DMS153 (cell line): ENCODE data around the gene TMEM60.

Experiments used
- DNase-seq: peaks from one replicate; lab custom pipeline; 2025; lab: John Stamatoyannopoulos, UW

The TMEM60 gene

DNA sequence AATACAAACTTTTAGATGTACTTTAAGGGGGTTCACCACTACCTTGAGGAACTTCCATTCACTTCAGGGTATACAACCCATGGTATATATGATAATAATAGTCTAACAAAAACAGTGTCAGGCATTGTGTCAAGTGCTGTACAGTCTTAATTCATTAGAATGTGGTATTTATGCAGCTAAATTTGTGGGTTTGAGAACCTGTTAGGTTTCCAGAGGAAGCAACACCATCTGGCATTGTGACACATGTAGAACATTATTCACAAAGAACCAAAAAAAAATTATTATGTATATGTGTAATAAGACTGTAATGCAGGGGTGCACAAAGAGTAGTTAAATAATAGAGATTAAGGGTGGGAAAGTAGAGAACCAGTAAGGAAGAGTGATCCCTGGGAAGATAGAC lies 26.3 kb downstream of the TMEM60 start:
- no peak for DNase-seq

DNA sequence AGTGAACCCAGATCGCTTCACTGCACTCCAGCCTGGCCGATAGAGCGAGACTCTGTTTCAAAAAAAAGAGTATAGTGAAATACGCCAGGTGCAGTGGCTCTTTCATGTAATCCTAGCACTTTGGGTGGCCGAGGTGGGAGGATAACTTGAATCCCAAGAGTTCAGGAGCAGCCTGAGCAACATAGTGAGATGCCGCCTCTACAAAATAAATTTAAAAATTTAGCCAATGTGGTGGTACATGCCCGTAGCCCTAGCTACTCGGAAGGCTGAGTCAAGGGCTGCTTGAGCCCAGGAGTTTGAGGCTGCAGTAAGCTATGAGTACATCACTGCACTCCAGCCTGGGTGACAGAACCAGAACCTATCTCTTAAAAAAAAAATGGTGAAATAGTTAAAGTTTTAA lies 27.9 kb downstream of the TMEM60 start:
- no peak for DNase-seq

- no peak for DNase-seq
These were observed 31.2 kb downstream of the TMEM60 start for GRCh38 chr7:77766801-77767605.

DNA sequence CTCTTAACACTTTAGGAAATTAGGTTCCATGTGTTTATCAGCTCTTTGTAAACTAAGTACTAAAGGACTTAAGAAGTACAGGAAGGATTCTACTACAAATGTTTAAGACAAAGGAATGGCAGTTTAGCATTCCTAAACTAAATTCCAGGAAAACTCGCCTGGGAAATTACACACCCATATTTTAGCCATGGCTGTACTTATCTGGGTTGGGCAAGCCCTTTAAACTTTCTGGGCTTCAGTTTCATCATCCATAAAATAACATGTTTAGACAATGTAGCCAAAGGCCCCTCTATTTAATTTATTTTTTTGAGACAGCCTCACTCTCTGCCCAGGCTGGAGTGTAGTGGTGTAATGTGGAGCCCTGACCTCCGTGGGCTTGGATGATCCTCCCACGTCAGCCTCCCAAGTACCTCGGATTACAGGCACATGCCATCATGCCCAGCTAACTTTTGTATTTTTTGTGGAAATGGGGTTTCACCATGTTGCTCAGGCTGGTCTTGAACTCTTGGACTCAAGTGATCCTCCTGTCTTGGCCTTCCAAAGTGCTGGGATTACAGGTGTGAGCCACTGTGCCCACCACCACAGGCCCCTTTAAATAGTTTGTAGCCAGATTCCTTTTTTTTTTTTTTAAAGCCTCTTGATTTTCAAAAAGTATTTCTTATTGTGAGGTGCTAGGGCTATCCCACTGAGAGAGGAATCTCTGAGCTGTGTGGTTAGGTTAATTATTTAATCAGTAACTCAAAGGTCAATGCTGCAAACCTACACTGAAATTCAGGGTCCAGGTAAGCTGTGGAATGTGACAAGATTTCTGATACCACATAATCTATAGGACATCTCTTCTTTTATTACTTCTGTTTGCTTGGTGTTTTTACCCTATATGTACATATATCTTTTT lies 32.1 kb downstream of the TMEM60 start:
- no peak for DNase-seq

- DNase-seq = no peak
These were observed 32.8 kb downstream of the TMEM60 start for GRCh38 chr7:77765481-77765880.

- DNase-seq = no peak
These were observed 37.3 kb downstream of the TMEM60 start for GRCh38 chr7:77760809-77761453.

DNA sequence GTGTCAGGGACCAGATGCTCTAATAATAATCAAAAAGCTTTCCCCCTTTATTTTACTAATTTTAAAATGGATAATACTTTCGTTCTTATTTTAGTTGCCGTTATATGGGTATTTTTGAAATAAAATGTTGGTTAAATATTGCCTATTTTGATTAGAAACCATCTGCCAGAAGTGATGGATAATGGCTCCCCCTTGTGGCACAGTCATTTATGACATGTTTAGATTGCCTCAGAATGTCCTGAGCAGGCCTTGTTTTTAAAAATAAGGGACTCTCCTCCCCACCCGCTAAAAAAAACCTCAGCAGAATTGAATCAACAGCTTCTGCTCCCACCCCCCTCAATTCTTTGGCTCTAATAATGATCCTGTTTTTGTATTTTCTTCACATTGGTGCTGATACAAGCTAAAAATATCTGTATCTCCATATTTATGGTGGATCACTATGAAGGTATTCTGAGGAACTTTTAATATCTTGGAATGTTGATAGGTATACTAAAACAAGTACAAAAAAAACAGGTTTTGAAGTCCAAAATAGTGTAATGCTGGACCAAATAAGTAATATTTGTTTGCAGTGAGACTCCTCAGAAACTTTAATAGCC lies 38.8 kb downstream of the TMEM60 start:
- DNase-seq = peak; percentile 13

DNA sequence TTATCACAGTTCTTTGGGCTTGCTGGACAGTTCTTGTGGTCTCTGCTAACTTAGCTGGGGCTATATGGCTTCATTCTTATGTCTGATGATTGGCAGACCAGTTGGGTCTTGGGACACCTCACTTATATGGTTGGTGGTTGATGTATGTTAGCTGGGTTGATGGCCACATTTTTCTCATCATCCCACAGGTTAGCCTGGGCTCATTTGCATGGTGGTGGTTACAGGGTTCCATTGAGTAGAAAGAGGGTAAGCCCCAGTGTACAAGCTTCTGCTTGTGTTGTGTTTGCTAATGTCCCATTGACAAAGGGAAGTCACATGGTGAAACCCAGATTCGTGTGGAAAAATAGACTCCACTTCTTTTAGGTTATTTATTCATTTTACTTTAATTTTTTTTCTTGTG lies 40.6 kb downstream of the TMEM60 start:
- no peak for DNase-seq

- peak; percentile 55 for DNase-seq
These were observed 45.1 kb downstream of the TMEM60 start for GRCh38 chr7:77753173-77753572.

DNA sequence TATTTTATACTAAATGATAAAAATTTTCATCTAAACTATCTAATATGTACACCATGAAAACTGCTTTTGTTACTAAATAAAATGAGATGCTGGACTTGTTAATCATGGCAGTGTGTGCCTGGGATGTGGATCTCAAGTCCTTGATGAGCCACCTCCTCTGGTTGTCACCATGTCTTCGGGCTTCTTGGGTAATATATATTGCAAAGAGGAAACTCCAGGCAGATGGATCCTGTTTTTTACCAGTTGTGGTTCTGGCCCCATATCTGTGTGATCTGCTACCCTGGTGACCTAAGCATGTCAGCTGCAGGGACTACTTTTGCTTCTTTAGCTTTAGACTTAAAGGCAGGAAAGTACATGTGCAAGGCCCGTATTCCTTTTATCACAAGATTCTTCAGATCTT lies 46.2 kb downstream of the TMEM60 start:
- no peak for DNase-seq

- no peak for DNase-seq
These were observed 50.5 kb downstream of the TMEM60 start for GRCh38 chr7:77747718-77748117.

- no peak for DNase-seq
These were observed 51.1 kb downstream of the TMEM60 start for GRCh38 chr7:77747178-77747577.

GRCh38 chr7:77746824-77747165 lies 51.4 kb downstream of the TMEM60 start:
- no peak for DNase-seq

GRCh38 chr7:77746164-77746823 lies 51.9 kb downstream of the TMEM60 start:
- no peak for DNase-seq

GRCh38 chr7:77745746-77746145 lies 52.5 kb downstream of the TMEM60 start:
- no peak for DNase-seq
